Renal pelvis (tissue), 4 donors: ENCODE results near the gene SSBP4. TPM values are rescaled to one million over a fixed set of nuclear protein-coding genes. Genes with fewer than 3 reads are reported as not detected.

Experiments
- DNase-seq: peaks from one replicate; pipeline ENCODE4 v3.0.0-alpha.2; 2013
- polyA plus RNA-seq, 3 donors: library from polyadenylated mRNA; unstranded; fragments of 120-200 nt; gene quantifications; one replicate each; pipeline ENCODE4 v1.2.1, GENCODE V29; 2013; ENCODE audit not compliant: insufficient read length in 3 of 3

SSBP4 gene
- polyA plus RNA-seq, 3 donors: 99.9 to 117 (median 117) TPM

GRCh38 chr19:18417250-18418028 lies 1.8 kb upstream of the SSBP4 start:
- DNase-seq: no peak

GRCh38 chr19:18418029-18418482 lies 1.1 kb upstream of the SSBP4 start:
- no peak for DNase-seq

GRCh38 chr19:18418483-18419194 lies 559 bp upstream of the SSBP4 start:
- DNase-seq: no peak

GRCh38 chr19:18419699-18420460 lies 682 bp downstream of the SSBP4 start:
- no peak for DNase-seq

- DNase-seq: no peak
Measured at GRCh38 chr19:18420930-18421329, 1.7 kb downstream of the SSBP4 start.

GRCh38 chr19:18421371-18421959 lies 2.3 kb downstream of the SSBP4 start:
- DNase-seq: no peak

GRCh38 chr19:18422530-18423191 lies 3.5 kb downstream of the SSBP4 start:
- DNase-seq: no peak

GRCh38 chr19:18423258-18424020 lies 4.2 kb downstream of the SSBP4 start:
- DNase-seq: no peak

- DNase-seq: no peak
Measured at GRCh38 chr19:18424122-18424889, 5.1 kb downstream of the SSBP4 start.

- no peak for DNase-seq
Measured at GRCh38 chr19:18424890-18425514, 5.8 kb downstream of the SSBP4 start.

GRCh38 chr19:18425515-18426415 lies 6.6 kb downstream of the SSBP4 start:
- no peak for DNase-seq

GRCh38 chr19:18426416-18426767 lies 7.2 kb downstream of the SSBP4 start:
- DNase-seq: no peak

GRCh38 chr19:18427080-18427742 lies 8.0 kb downstream of the SSBP4 start:
- no peak for DNase-seq

GRCh38 chr19:18427743-18428113 lies 8.5 kb downstream of the SSBP4 start:
- no peak for DNase-seq

- DNase-seq: no peak
Measured at GRCh38 chr19:18428173-18428786, 9.1 kb downstream of the SSBP4 start.

GRCh38 chr19:18428787-18429674 lies 9.8 kb downstream of the SSBP4 start:
- DNase-seq: no peak
